ENCODE measurements around the gene SMAD3. TPM values are rescaled to one million over a fixed set of nuclear protein-coding genes. Genes with fewer than 3 reads are reported as not detected.

Gene SMAD3
- total RNA-seq, 1 experiment from 2014 or later: 54.8 TPM

GRCh38 chr15:67147396-67147949, 82.1 kb downstream of the SMAD3 start:
- Histone ChIP-seq H3K4me3 (ENCODE audit: low read depth, low read length) (no peak overlapping the region), H3K27me3 (replicated peaks; ENCODE audit: control insufficient read depth, insufficient read depth, low read length) (no peaks in the 10 kb centered on the region), H3K9me3 (no peaks in the 10 kb centered on the region), H3K4me1 (peaks cover 72% of the 10 kb centered on the region), H3K36me3 (ENCODE audit: control insufficient read depth, insufficient read depth, low read length) (no peaks in the 10 kb centered on the region)
- TSS peak; percentile 49 for BruUV-seq (replicated peaks)
- peak overlapping the region; percentile 55 for H3K4me3 Mint-ChIP-seq (ENCODE audit: unreplicated experiment)
- CTCF ChIA-PET: interaction anchor here (1.2 kb wide), 1 partner anchor 12 kb away, joined by 5 read pairs; no protein-coding TSS in a partner anchor
- H3K4me1 Mint-ChIP-seq (ENCODE audit: low read depth, unreplicated experiment): peaks cover 46% of the 10 kb centered on the region
- intact Hi-C loops (cut with micrococcal nuclease; ENCODE audit: unreplicated experiment): loop anchor here (1.0 to 2.0 kb wide), 3 partner anchors 12 to 83 kb away; partner anchors contain the start of gene SMAD3
- POLR2A ChIA-PET: no interaction called here
- no peak for TF ChIP-seq CTCF (IDR thresholded peaks at IDR 0.05; ENCODE audit: insufficient read depth in 1 of 2, low read depth in 1 of 2, low read length in 1 of 2, severe bottlenecking in 1 of 2, unreplicated experiment in 1 of 2)
- H3K27ac Mint-ChIP-seq (ENCODE audit: unreplicated experiment): peak overlapping the region; percentile 93
- no peak for DNase-seq
- H3K36me3 Mint-ChIP-seq (ENCODE audit: insufficient read depth, unreplicated experiment): peaks cover 20% of the 10 kb centered on the region
- H3K9me3 Mint-ChIP-seq (ENCODE audit: unreplicated experiment): no peaks in the 10 kb centered on the region
- no peaks in the 10 kb centered on the region for H3K27me3 Mint-ChIP-seq (ENCODE audit: insufficient read depth, unreplicated experiment)

GRCh38 chr15:67148196-67148701, 82.8 kb downstream of the SMAD3 start:
- peaks cover 41% of the 10 kb centered on the region for H3K4me1 Mint-ChIP-seq (ENCODE audit: low read depth, unreplicated experiment)
- CTCF ChIA-PET: no interaction called here
- Histone ChIP-seq H3K9me3 (no peaks in the 10 kb centered on the region), H3K36me3 (ENCODE audit: control insufficient read depth, insufficient read depth, low read length) (no peaks in the 10 kb centered on the region), H3K4me1 (peaks cover 72% of the 10 kb centered on the region), H3K4me3 (ENCODE audit: low read depth, low read length) (no peak overlapping the region), H3K27me3 (replicated peaks; ENCODE audit: control insufficient read depth, insufficient read depth, low read length) (no peaks in the 10 kb centered on the region)
- no peak for DNase-seq
- no peaks in the 10 kb centered on the region for H3K27me3 Mint-ChIP-seq (ENCODE audit: insufficient read depth, unreplicated experiment)
- H3K9me3 Mint-ChIP-seq (ENCODE audit: unreplicated experiment): no peaks in the 10 kb centered on the region
- intact Hi-C loops (cut with micrococcal nuclease; ENCODE audit: unreplicated experiment): no loop called here
- POLR2A ChIA-PET: no interaction called here
- peak overlapping the region; percentile 93 for H3K27ac Mint-ChIP-seq (ENCODE audit: unreplicated experiment)
- H3K4me3 Mint-ChIP-seq (ENCODE audit: unreplicated experiment): peak overlapping the region; percentile 45
- H3K36me3 Mint-ChIP-seq (ENCODE audit: insufficient read depth, unreplicated experiment): peaks cover 16% of the 10 kb centered on the region
- no peak for TF ChIP-seq CTCF (IDR thresholded peaks at IDR 0.05; ENCODE audit: insufficient read depth in 1 of 2, low read depth in 1 of 2, low read length in 1 of 2, severe bottlenecking in 1 of 2, unreplicated experiment in 1 of 2)
- no TSS peak for BruUV-seq (replicated peaks)

- Histone ChIP-seq H3K9me3 (no peaks in the 10 kb centered on the region), H3K36me3 (ENCODE audit: control insufficient read depth, insufficient read depth, low read length) (no peaks in the 10 kb centered on the region), H3K4me1 (peaks cover 72% of the 10 kb centered on the region), H3K4me3 (ENCODE audit: low read depth, low read length) (no peak overlapping the region), H3K27me3 (replicated peaks; ENCODE audit: control insufficient read depth, insufficient read depth, low read length) (no peaks in the 10 kb centered on the region)
- Mint-ChIP-seq H3K4me1 (ENCODE audit: low read depth, unreplicated experiment) (peaks cover 41% of the 10 kb centered on the region), H3K4me3 (ENCODE audit: unreplicated experiment) (peak overlapping the region; percentile 45), H3K27me3 (ENCODE audit: insufficient read depth, unreplicated experiment) (no peaks in the 10 kb centered on the region), H3K36me3 (ENCODE audit: insufficient read depth, unreplicated experiment) (peaks cover 16% of the 10 kb centered on the region), H3K27ac (ENCODE audit: unreplicated experiment) (peak overlapping the region; percentile 93), H3K9me3 (ENCODE audit: unreplicated experiment) (no peaks in the 10 kb centered on the region)
- POLR2A ChIA-PET: no interaction called here
- TF ChIP-seq CTCF (IDR thresholded peaks at IDR 0.05; ENCODE audit: insufficient read depth in 1 of 2, low read depth in 1 of 2, low read length in 1 of 2, severe bottlenecking in 1 of 2, unreplicated experiment in 1 of 2): no peak
- DNase-seq: no peak
- CTCF ChIA-PET: no interaction called here
- no TSS peak for BruUV-seq (replicated peaks)
- intact Hi-C loops (cut with micrococcal nuclease; ENCODE audit: unreplicated experiment): no loop called here
These were observed 83.8 kb downstream of the SMAD3 start for GRCh38 chr15:67149068-67149772.
